HG02798 (cell line): Measurements from ENCODE around the gene RDX.
"Not testable (repeated sequence)": the region's sequence is repeated elsewhere in the genome, so short reads cannot be mapped to it uniquely, and the experiment has no call there.

Experiments
- ATAC-seq: cut with Tn5 transposase; IDR thresholded peaks from one replicate; pipeline ENCODE4 v1.9.1; 2021; ENCODE audit warnings: mild to moderate bottlenecking; ENCODE audit not compliant: unreplicated experiment, poor library complexity

RDX gene

GRCh38 chr11:110280595-110280994, 15.8 kb downstream of the RDX start:
- ATAC-seq, result not testable (repeated sequence)

DNA sequence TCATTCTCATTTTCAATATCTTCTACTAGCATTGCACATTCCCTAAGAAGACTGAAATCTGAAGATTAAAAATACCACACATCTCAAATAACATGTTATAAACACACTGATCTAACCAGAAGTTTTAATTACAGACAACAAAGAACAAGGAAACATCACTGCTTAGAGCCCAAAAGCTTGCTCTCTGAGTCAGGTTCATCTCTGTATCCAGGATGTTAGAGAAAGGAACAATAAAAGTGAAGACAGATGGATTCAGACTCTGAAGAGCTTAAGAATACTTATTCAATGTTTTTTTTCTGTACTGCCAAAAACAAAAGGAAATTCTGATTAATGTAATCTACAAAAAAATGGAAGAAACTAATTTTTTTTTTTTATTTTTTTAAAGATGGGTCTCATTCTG, 16.5 kb downstream of the RDX start:
- ATAC-seq, result no peak

- no peak for ATAC-seq
These were observed 23.5 kb downstream of the RDX start for GRCh38 chr11:110272919-110273318.

DNA sequence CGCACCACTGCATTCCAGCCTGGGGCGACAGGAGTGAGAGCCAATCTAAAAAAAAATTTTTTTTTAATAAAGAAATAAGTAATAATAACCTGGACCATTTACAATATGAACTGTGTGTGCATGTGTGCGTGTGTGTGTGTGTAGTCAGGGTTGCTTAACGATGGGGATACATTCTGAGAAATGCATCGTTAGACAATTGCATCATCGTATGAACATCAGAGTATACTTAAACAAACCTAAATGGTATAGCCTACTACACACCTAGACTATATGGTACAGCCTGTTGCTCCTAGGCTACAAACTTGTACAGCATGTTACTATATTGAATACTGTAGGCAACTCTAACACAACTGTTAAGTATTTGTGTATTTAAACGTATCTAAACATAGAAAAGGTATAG, 26.4 kb downstream of the RDX start:
- ATAC-seq, result no peak

DNA sequence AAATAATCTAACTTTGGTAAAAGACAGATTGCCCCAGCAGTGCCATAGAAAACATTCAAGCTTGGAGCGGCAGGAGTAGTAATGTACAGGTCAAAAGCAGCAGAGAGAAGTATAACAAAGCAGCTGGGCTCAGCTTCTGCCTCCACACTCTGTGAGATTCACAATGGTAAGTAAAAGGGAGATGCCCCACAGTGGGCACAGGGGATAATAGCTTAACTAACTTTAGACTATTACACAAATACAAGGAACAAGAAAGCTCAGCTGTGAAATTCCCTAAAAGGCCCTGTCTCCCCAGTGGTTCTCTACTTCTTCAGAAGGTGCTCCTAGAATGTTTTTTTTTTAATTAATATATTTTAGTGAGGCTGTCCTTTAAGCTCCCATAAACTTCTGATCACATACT, 28.0 kb downstream of the RDX start:
- no peak for ATAC-seq

GRCh38 chr11:110262072-110262403, 34.4 kb downstream of the RDX start:
- no peak for ATAC-seq

DNA sequence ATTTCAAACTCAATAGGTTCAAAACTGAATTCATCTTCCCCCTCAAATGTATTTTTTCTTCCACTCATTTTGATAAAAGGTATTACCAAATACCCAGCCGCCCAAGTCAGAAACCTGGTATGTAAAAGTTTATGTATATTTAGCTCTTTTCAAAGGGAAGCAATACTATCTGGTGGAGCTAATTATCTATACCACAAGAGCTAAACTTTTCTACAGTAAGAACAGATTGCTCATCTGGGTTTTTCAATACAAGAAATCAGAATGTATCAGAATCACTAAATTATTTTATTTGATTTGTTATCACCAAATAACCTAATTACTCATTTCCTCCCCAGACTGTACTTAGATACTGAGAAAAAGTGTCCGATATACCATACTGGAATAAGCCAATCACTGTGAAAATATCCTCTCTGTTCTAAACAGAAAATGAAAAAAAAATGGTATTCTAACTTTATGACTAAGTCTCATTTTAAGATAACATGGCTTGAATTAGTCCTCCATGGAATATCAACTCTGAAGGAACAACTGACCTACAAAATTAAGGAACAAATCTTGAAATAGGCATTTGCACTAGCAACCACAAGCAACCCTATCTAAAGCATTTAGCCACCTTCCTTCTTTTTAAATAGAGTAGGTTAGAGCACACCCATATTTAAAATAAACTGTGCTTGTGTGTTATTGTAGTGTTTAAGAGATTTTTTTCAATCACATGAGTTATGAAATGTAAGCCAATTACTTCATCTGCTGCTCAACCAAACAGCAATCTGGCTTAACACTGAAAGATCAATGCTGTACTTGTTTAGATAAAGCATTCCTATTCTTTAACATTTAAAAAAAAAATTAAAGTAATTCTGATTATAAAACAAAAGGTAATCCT, 35.0 kb downstream of the RDX start:
- ATAC-seq, result no peak

- no peak for ATAC-seq
These were observed 42.9 kb downstream of the RDX start for GRCh38 chr11:110253525-110253924.

GRCh38 chr11:110251836-110252235, 44.6 kb downstream of the RDX start:
- ATAC-seq, result no peak

- no peak for ATAC-seq
These were observed 46.2 kb downstream of the RDX start for GRCh38 chr11:110250168-110250567.

- no peak for ATAC-seq
These were observed 46.6 kb downstream of the RDX start for GRCh38 chr11:110249766-110250165.

DNA sequence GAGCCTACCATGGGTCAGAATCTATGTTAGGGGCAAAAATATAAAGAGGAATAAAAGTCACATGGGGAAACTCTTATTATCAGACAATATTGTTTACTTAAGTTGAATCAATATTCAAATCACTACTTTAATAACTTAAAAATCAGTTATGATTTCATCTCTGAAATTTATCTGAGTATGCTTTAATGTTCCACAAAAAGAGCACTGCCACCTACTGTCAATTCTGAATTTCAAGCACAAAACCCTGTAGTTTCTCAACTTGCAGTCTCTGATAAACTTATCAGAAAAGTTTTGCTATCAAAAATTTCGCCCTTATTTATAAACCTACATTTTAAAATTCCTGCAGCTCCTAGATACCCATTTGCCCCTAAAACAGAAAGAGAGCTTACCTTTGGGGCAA, 47.3 kb downstream of the RDX start:
- ATAC-seq, result no peak

DNA sequence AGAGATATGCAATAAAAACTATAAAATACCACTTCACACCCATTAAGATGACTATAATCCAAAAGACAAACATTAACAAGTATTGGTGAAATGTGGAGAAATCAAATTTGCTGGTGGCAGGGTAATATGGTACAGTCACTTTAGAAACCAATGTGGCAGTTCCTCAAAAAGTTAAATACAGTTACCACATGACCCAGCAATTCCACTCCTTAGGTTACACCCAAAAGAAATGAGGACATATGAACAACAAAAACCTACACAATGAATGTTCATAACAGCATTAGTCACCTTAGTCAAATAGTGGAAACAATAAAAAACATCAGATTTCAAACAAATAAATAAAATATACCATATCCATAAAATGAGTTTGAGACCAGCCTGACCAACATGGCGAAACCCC, 52.6 kb downstream of the RDX start:
- ATAC-seq, result no peak

DNA sequence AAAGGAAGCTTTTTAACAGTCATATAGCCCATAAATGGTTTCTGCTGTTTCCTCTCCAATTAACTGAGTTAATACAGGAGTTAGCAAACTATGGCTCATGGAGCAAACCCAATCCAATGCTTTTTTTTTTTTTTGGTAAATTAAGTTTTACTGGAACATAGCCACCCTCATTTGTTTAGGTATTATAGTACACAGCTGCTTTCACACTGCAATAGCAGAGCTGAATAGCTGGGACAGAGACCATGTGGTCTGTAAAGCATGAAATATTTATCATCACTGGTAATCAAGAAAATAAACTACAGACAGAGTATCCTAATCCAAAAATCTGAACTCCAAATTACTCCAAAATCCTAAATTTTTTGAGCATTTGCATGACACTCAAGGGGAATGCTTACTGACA, 53.7 kb downstream of the RDX start:
- ATAC-seq, result no peak

DNA sequence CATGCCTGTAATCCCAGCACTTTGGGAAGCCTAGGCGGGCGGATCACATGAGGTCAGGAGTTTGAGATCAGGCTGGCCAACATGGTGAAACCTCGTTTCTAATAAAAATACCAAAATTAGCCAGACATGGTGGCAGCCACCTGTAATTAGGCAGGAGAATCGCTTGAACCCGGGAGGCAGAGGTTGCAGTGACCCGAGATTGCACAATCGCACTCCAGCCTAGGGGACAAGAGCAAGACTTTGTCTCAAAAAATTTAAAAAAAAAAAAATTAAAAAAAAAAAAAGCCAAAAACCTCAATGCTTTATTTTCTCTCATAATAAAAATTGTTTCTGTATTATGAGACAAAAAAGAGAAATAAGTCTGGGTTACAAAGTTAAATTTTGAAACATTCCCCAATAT, 54.2 kb downstream of the RDX start:
- no peak for ATAC-seq

GRCh38 chr11:110235966-110236365, 60.4 kb downstream of the RDX start:
- ATAC-seq, result no peak

DNA sequence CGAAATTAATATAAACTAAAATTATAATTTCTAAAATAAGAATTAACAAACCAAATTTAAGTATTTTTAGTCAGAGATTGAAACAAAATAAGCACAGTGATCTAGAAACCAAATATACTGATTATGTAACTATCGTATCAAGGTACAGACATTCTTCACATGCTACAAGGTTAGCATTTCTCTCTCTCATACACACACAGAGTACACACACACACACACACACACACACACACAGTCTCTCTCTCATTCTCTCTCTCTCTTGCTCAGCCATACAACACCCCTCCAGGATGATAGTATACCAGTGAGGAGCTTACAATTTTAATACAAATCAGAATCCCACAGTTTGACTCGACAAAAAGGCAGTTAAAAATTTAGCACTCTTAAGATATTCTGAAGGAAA, 66.0 kb downstream of the RDX start:
- no peak for ATAC-seq

DNA sequence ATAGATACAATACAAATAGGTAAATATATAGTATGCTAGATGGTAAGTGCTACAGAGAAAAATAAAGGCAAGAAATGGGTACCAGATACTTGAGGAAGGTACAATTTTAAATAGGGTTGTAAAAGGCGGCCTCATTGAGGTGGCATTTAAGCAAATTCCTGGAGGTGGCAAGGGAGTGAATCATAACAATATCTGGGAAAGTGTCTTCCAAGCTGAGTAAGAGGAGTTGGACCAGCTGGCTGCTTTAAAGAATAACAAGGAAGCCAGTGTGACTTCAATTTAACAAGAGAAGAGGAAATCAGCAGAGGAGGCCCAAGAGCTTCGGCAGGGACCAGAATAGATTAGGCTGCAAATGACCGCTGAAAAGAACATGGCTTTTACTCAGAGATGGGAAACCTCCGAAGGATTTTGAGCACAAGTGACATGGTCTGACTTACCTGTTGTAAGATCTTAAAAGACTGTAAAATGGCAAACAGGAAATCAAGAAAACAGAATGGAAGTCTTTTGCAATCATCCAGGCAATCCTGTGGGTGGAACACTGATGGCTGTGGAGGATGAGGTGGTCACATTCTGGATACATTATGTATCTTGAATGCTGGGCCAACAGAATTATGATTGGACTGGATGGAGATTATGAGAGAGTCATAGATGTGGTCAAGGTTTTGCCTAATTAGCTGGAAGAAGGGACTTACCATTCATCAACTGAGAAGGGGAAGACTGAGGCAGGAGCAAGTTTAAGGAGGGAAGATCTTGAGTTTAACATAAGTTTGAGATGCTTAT, 77.2 kb downstream of the RDX start:
- no peak for ATAC-seq

GRCh38 chr11:110217936-110218335, 78.5 kb downstream of the RDX start:
- ATAC-seq, result no peak

- ATAC-seq, result no peak
These were observed 79.1 kb downstream of the RDX start for GRCh38 chr11:110217223-110217877.

DNA sequence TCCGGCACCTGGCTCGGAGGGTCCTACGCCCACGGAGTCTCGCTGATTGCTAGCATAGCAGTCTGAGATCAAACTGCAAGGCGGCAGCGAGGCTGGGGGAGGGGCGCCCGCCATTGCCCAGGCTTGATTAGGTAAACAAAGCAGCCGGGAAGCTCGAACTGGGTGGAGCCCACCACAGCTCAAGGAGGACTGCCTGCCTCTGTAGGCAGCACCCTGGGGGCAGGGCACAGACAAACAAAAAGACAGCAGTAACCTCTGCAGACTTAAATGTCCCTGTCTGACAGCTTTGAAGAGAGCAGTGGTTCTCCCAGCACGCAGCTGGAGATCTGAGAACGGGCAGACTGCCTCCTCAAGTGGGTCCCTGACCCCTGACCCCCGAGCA, 87.1 kb downstream of the RDX start:
- not testable (repeated sequence) for ATAC-seq
